OCI-LY3 (cell line): ENCODE measurements around the gene CCSER1.

Experiments used
- CTCF ChIP-seq: fragments of 200-600, 300-600 bp; sonication (generic); IDR thresholded peaks from 2 replicates; pipeline ENCODE4 v1.5.1; 2014; ENCODE audit warnings: antibody characterized with exemption, low read length, low read depth
- EZH2phosphoT487 ChIP-seq: fragments of 200-600 bp; shearing (Covaris generic); IDR thresholded peaks from 2 replicates; pipeline ENCODE4 v1.6.1; 2018; ENCODE audit warnings: antibody characterized with exemption, mixed run types, low read depth

GRCh38 chr4:90852237-90852636 lies 725.0 kb downstream of the CCSER1 start:
- TF ChIP-seq CTCF (no peak), EZH2phosphoT487 (no peak)
